A549 treated with GW870086 at 1 μM for 4 hours (cell line): ENCODE measurements around the gene PPP1R3F. TPM values are rescaled to one million over a fixed set of nuclear protein-coding genes. Genes with fewer than 3 reads are reported as not detected.

Experiments used
- total RNA-seq: library from RNA; stranded (reverse); fragments of 200-300 nt; extraction: Qiagen RNA extraction; gene quantifications from 5 replicates; pipeline ENCODE4 v1.2.3, GENCODE V29; 2022; ENCODE audit warnings: low read depth

PPP1R3F gene
- 1.7 to 4.1 TPM (median 2.3 TPM) in 5 replicates for total RNA-seq

GRCh38 chrX:49269767-49270248 lies at the start of gene PPP1R3F:
PPP1R3F (plus strand) TSS chrX:49269793; CDS start chrX:49269870, 77 bp downstream.

GRCh38 chrX:49233176-49233575 lies 36.4 kb upstream of the PPP1R3F start, which contains the start of gene CACNA1F:
CACNA1F (minus strand) TSS chrX:49233340; CDS start chrX:49233309, 31 bp downstream.

GRCh38 chrX:49264460-49264859 lies 5.1 kb upstream of the PPP1R3F start, which contains the start of gene FOXP3:
FOXP3 (minus strand) TSS chrX:49264710; CDS start chrX:49258505, 6,205 bp downstream.

GRCh38 chrX:49303346-49303745 lies 33.8 kb downstream of the PPP1R3F start, which contains the start of gene GAGE10:
GAGE10 (plus strand) TSS chrX:49303646; CDS start chrX:49304860, 1,214 bp downstream.

GRCh38 chrX:49321737-49322136 lies 52.1 kb downstream of the PPP1R3F start, which contains the start of gene GAGE12J:
GAGE12J (plus strand) TSS chrX:49322037; CDS start chrX:49323194, 1,157 bp downstream.

GRCh38 chrX:49331282-49331681 lies 61.7 kb downstream of the PPP1R3F start, which contains the start of gene GAGE13:
GAGE13 (plus strand) TSS chrX:49331582; CDS start chrX:49332738, 1,156 bp downstream.

Other genes starting within 250 kb of the PPP1R3F start
- 39.9 to 51.9 TPM (median 50.8 TPM) in 5 replicates for gene TFE3, start 226.4 kb upstream of the PPP1R3F start, total RNA-seq
- 2.6 to 4.0 TPM (median 3.2 TPM) in 5 replicates for gene CCDC120, start 210.8 kb upstream of the PPP1R3F start, total RNA-seq
- 37.2 to 44.9 TPM (median 40.9 TPM) in 5 replicates for gene PRAF2, start 195.8 kb upstream of the PPP1R3F start, total RNA-seq
- 48.8 to 57.2 TPM (median 52.2 TPM) in 5 replicates for gene WDR45, start 189.9 kb upstream of the PPP1R3F start, total RNA-seq
- 20.9 to 25.2 TPM (median 24.4 TPM) in 5 replicates for gene GPKOW, start 146.1 kb upstream of the PPP1R3F start, total RNA-seq
- 2.0 to 5.5 TPM (median 2.7 TPM) in 5 replicates for gene MAGIX, start 107.0 kb upstream of the PPP1R3F start, total RNA-seq
- 339 to 456 TPM (median 423 TPM) in 5 replicates for gene PLP2, start 97.9 kb upstream of the PPP1R3F start, total RNA-seq
- 12.3 to 18.6 TPM (median 17.4 TPM) in 5 replicates for gene PRICKLE3, start 83.4 kb upstream of the PPP1R3F start, total RNA-seq
- 2.7 to 3.5 TPM (median 3.0 TPM) in 5 replicates for gene SYP, start 69.6 kb upstream of the PPP1R3F start, total RNA-seq
- not detected in 5 replicates for gene CACNA1F, start 36.5 kb upstream of the PPP1R3F start, total RNA-seq
- 13.6 to 15.4 TPM (median 14.1 TPM) in 5 replicates for gene CCDC22, start 34.3 kb upstream of the PPP1R3F start, total RNA-seq
- gene FOXP3, start 5.1 kb upstream of the PPP1R3F start, total RNA-seq, result 0.12 to 0.15 TPM (median 0.14 TPM) in 3 of 5 replicates, not detected in the others
- gene GAGE10, start 33.9 kb downstream of the PPP1R3F start, total RNA-seq, result not detected in 5 replicates
- not detected in 5 replicates for gene GAGE12J, start 52.2 kb downstream of the PPP1R3F start, total RNA-seq
- not detected in 5 replicates for gene GAGE13, start 61.8 kb downstream of the PPP1R3F start, total RNA-seq